SH-SY5Y (cell line): ENCODE results near the gene MID1.

Experiments used
- GATA2 ChIP-seq: IDR thresholded peaks from 2 replicates; pipeline ENCODE4 v1.6.1; 2011; ENCODE audit warnings: mild to moderate bottlenecking, low read depth, low read length
- GATA3 ChIP-seq: IDR thresholded peaks from 2 replicates; pipeline ENCODE4 v1.6.1; 2011; ENCODE audit warnings: low read depth, mild to moderate bottlenecking, low read length, moderate library complexity

Gene MID1

GRCh38 chrX:10620121-10620699, at the start of gene MID1:
Gene MID1, minus strand, starts transcription at chrX:10620585. Its CDS starts 53,038 bp downstream, at chrX:10567547.
- TF ChIP-seq GATA3 (no peak), GATA2 (no peak)

- TF ChIP-seq GATA3 (no peak), GATA2 (no peak)
These were observed 46.8 kb upstream of the MID1 start for GRCh38 chrX:10667143-10667542.

GRCh38 chrX:10666102-10666501, 45.7 kb upstream of the MID1 start:
- TF ChIP-seq GATA3, result no peak
- no peak for TF ChIP-seq GATA2

GRCh38 chrX:10665681-10666080, 45.3 kb upstream of the MID1 start:
- TF ChIP-seq GATA2 (no peak), GATA3 (no peak)

- TF ChIP-seq GATA2 (no peak), GATA3 (no peak)
These were observed 39.8 kb upstream of the MID1 start for GRCh38 chrX:10660171-10660570.

- TF ChIP-seq GATA2, result no peak
- TF ChIP-seq GATA3, result no peak
These were observed 35.8 kb upstream of the MID1 start for GRCh38 chrX:10656214-10656613.

- no peak for TF ChIP-seq GATA2
- TF ChIP-seq GATA3, result no peak
These were observed 34.6 kb upstream of the MID1 start for GRCh38 chrX:10654960-10655359.

- TF ChIP-seq GATA3 (no peak), GATA2 (no peak)
These were observed 32.9 kb upstream of the MID1 start for GRCh38 chrX:10653302-10653701.

- TF ChIP-seq GATA2 (no peak), GATA3 (no peak)
These were observed 28.9 kb upstream of the MID1 start for GRCh38 chrX:10649265-10649664.

GRCh38 chrX:10648614-10649013, 28.2 kb upstream of the MID1 start:
- TF ChIP-seq GATA3, result no peak

- TF ChIP-seq GATA2, result no peak
These were observed 16.5 kb upstream of the MID1 start for GRCh38 chrX:10636851-10637250.

- no peak for TF ChIP-seq GATA2
These were observed 16.0 kb upstream of the MID1 start for GRCh38 chrX:10636337-10636736.

- TF ChIP-seq GATA3, result no peak
- TF ChIP-seq GATA2, result no peak
These were observed 14.2 kb upstream of the MID1 start for GRCh38 chrX:10634392-10635161.

GRCh38 chrX:10633722-10634121, 13.3 kb upstream of the MID1 start:
- TF ChIP-seq GATA2, result no peak
- TF ChIP-seq GATA3, result no peak

- no peak for TF ChIP-seq GATA2
- TF ChIP-seq GATA3, result no peak
These were observed 11.2 kb upstream of the MID1 start for GRCh38 chrX:10631416-10632145.

- no peak for TF ChIP-seq GATA2
- TF ChIP-seq GATA3, result no peak
These were observed 9.9 kb upstream of the MID1 start for GRCh38 chrX:10630320-10630719.
